ENCODE measurements around the gene MT1E.

Gene MT1E

DNA sequence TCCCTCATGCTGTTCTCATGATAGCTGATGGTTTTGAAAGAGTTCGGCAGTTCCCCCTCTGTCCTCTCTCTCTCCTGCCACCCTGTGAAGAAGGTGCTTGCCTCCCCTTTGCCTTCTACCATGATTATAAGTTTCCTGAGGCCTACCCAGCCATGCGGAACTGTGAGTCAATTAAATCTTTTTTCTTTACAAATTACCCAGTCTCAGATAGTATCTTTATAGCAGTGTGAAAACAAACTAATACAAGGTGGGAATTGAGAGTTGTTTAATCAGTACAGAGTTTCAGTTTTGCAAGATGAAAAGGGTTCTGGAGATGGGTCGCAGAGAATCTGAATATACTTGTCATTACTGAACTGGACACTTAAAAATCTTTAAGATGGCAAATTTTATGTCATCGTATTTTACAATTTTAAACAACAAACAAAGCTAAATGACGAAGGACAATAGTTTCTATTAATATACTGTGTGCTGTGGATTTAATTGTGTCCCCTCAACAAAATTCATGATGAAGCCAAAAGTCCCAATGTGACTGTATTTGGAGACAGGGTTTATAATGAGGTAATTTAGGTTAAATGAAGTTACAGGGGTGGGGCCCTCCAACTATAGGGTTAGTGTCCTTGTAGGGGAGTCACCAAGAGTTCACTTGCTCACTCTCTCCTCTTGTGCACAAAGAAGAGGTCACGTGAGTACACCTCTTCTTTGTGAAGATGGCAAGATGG lies 31.8 kb upstream of the MT1E start:
- ATAC-seq (replicated peaks; ENCODE audit: extremely low read depth, poor library complexity, severe bottlenecking) (no peak), DNase-seq (ENCODE audit: low spot score in 2 of 2) (no peak)
- Mint-ChIP-seq H3K27me3 (peaks cover 27% of the 10 kb centered on the region), H3K27ac (ENCODE audit: low read depth) (no peak overlapping the region), H3K4me3 (no peak overlapping the region), H3K4me1 (peaks cover 14% of the 10 kb centered on the region), H3K9me3 (no peaks in the 10 kb centered on the region), H3K36me3 (ENCODE audit: insufficient read depth) (peaks cover under 1% of the 10 kb centered on the region)

DNA sequence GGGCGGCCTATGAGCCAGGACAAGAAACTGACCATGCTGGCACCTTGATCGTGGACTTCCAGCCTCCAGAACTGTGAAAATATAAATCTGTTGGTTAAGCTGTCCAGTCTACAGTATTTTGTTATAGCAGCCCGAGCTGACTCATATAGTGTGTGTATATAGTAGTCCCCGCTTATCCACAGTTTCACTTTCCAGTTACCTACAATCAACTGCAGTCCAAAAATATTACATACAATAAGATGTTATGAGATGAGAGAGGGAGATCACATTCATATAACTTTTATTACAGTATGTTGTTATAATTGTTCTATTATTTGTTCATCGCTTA lies 31.3 kb upstream of the MT1E start:
- Mint-ChIP-seq H3K9me3 (no peaks in the 10 kb centered on the region), H3K36me3 (ENCODE audit: insufficient read depth) (no peaks in the 10 kb centered on the region), H3K4me3 (no peak overlapping the region), H3K4me1 (peaks cover 10% of the 10 kb centered on the region), H3K27me3 (peaks cover 22% of the 10 kb centered on the region), H3K27ac (ENCODE audit: low read depth) (no peak overlapping the region)
- DNase-seq (ENCODE audit: low spot score in 2 of 2) = no peak
- ATAC-seq (replicated peaks; ENCODE audit: extremely low read depth, poor library complexity, severe bottlenecking) = no peak

GRCh38 chr16:56600398-56600999 lies 25.1 kb upstream of the MT1E start:
- DNase-seq (ENCODE audit: low spot score in 2 of 2) (no peak), ATAC-seq (replicated peaks; ENCODE audit: extremely low read depth, poor library complexity, severe bottlenecking) (peak; percentile 77)
- Mint-ChIP-seq H3K4me3 (no peak overlapping the region), H3K27me3 (peaks cover 13% of the 10 kb centered on the region), H3K36me3 (ENCODE audit: insufficient read depth) (no peaks in the 10 kb centered on the region), H3K4me1 (peaks cover 7% of the 10 kb centered on the region), H3K9me3 (no peaks in the 10 kb centered on the region), H3K27ac (ENCODE audit: low read depth) (no peak overlapping the region)

- no peaks in the 10 kb centered on the region for H3K9me3 Mint-ChIP-seq
- H3K36me3 Mint-ChIP-seq (ENCODE audit: insufficient read depth) = no peaks in the 10 kb centered on the region
- H3K27ac Mint-ChIP-seq (ENCODE audit: low read depth) = no peak overlapping the region
- no peak overlapping the region for H3K4me3 Mint-ChIP-seq
- peaks cover 11% of the 10 kb centered on the region for H3K4me1 Mint-ChIP-seq
- peaks cover 13% of the 10 kb centered on the region for H3K27me3 Mint-ChIP-seq
- ATAC-seq (replicated peaks; ENCODE audit: extremely low read depth, poor library complexity, severe bottlenecking) (no peak), DNase-seq (ENCODE audit: low spot score in 2 of 2) (no peak)
Observed at GRCh38 chr16:56601325-56601724, 24.3 kb upstream of the MT1E start.

GRCh38 chr16:56603589-56603988 lies 22.0 kb upstream of the MT1E start:
- H3K27me3 Mint-ChIP-seq = peaks cover 13% of the 10 kb centered on the region

DNA sequence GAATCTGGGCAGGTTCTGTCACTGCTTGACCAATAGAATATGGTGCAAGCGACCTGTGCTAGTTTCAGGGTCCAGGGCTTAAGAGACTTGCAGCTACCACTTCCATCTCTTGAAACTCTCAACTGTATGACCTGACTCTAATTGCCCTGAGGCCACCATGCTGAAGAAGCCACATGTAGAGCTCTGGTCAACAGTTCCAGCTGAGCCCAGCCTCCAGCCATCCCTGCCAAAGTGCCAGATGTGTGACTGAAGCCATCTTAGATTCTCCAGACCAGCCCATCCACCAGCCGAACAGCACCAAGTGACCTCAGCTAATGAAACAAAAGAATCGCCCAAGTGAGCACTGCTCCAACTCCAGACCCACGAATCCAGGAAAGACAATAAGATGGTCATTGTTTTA lies 20.6 kb upstream of the MT1E start:
- H3K4me3 Mint-ChIP-seq = no peak overlapping the region
- no peak overlapping the region for H3K27ac Mint-ChIP-seq (ENCODE audit: low read depth)
- ATAC-seq (replicated peaks; ENCODE audit: extremely low read depth, poor library complexity, severe bottlenecking) = no peak

More at GRCh38 chr16:56603589-56603988, 22.0 kb upstream of the MT1E start:
- ATAC-seq (replicated peaks; ENCODE audit: extremely low read depth, poor library complexity, severe bottlenecking) = no peak
- Mint-ChIP-seq H3K4me3 (no peak overlapping the region), H3K36me3 (ENCODE audit: insufficient read depth) (peaks cover 2% of the 10 kb centered on the region), H3K9me3 (no peaks in the 10 kb centered on the region), H3K4me1 (peaks cover 30% of the 10 kb centered on the region), H3K27ac (ENCODE audit: low read depth) (no peak overlapping the region)
- no peak for DNase-seq (ENCODE audit: low spot score in 2 of 2)

GRCh38 chr16:56605475-56605874 lies 20.1 kb upstream of the MT1E start:
- ATAC-seq (replicated peaks; ENCODE audit: extremely low read depth, poor library complexity, severe bottlenecking) (no peak), DNase-seq (ENCODE audit: low spot score in 2 of 2) (no peak)
- no peak overlapping the region for H3K4me3 Mint-ChIP-seq
- H3K9me3 Mint-ChIP-seq = no peaks in the 10 kb centered on the region
- peaks cover 43% of the 10 kb centered on the region for H3K4me1 Mint-ChIP-seq
- no peak overlapping the region for H3K27ac Mint-ChIP-seq (ENCODE audit: low read depth)
- H3K36me3 Mint-ChIP-seq (ENCODE audit: insufficient read depth) = peaks cover 5% of the 10 kb centered on the region
- H3K27me3 Mint-ChIP-seq = peaks cover 6% of the 10 kb centered on the region

More for the DNA sequence above, 20.6 kb upstream of the MT1E start:
- peaks cover 5% of the 10 kb centered on the region for H3K36me3 Mint-ChIP-seq (ENCODE audit: insufficient read depth)
- no peaks in the 10 kb centered on the region for H3K9me3 Mint-ChIP-seq
- peaks cover 42% of the 10 kb centered on the region for H3K4me1 Mint-ChIP-seq
- H3K27me3 Mint-ChIP-seq = peaks cover 12% of the 10 kb centered on the region
- no peak for DNase-seq (ENCODE audit: low spot score in 2 of 2)

- Mint-ChIP-seq H3K4me3 (no peak overlapping the region), H3K36me3 (ENCODE audit: insufficient read depth) (peaks cover 5% of the 10 kb centered on the region), H3K9me3 (no peaks in the 10 kb centered on the region), H3K4me1 (peaks cover 46% of the 10 kb centered on the region), H3K27ac (ENCODE audit: low read depth) (peak overlapping the region; percentile 93), H3K27me3 (peaks cover under 1% of the 10 kb centered on the region)
- DNase-seq (ENCODE audit: low spot score in 2 of 2) (no peak), ATAC-seq (replicated peaks; ENCODE audit: extremely low read depth, poor library complexity, severe bottlenecking) (no peak)
Observed at GRCh38 chr16:56606071-56606475, 19.5 kb upstream of the MT1E start.

DNA sequence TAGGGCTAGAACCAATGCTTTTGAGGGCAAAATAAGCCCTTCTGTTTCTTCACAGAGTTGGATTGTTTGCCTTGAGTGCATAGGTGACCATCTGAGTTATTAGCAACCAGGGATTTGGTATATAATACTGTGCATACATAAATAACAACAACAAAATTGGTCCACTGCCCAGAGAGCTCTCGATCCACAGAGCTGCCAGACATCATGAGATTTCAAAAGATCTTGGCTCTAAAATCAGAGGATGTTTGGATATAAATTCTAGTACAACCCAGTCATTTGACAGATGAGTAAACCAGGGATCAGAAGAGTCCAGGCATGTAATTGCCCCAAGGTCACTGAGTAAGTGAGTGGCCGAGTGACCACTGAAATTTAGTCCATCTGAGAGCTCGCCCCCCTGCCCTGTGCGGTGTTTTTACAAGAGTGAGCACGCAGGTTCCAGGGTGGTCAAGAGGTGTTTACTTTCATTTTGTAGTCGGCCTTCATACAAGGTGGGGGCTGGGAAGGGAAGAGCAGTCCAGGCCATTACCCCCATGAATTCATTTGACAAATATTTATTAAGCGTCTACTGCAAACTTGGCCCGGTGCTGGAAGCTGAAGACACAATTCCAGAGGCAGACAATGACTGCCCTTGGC lies 19.0 kb upstream of the MT1E start:
- Mint-ChIP-seq H3K4me1 (peaks cover 51% of the 10 kb centered on the region), H3K4me3 (peak overlapping the region; percentile 98), H3K9me3 (no peaks in the 10 kb centered on the region), H3K27ac (ENCODE audit: low read depth) (peak overlapping the region; percentile 93), H3K36me3 (ENCODE audit: insufficient read depth) (peaks cover 5% of the 10 kb centered on the region), H3K27me3 (no peaks in the 10 kb centered on the region)
- no peak for DNase-seq (ENCODE audit: low spot score in 2 of 2)
- no peak for ATAC-seq (replicated peaks; ENCODE audit: extremely low read depth, poor library complexity, severe bottlenecking)

GRCh38 chr16:56607109-56607618 lies 18.4 kb upstream of the MT1E start:
- peak overlapping the region; percentile 93 for H3K27ac Mint-ChIP-seq (ENCODE audit: low read depth)
- DNase-seq (ENCODE audit: low spot score in 2 of 2) = no peak
- peak overlapping the region; percentile 98 for H3K4me3 Mint-ChIP-seq
- ATAC-seq (replicated peaks; ENCODE audit: extremely low read depth, poor library complexity, severe bottlenecking) = no peak
- peaks cover 5% of the 10 kb centered on the region for H3K36me3 Mint-ChIP-seq (ENCODE audit: insufficient read depth)
- peaks cover 51% of the 10 kb centered on the region for H3K4me1 Mint-ChIP-seq
- no peaks in the 10 kb centered on the region for H3K27me3 Mint-ChIP-seq
- no peaks in the 10 kb centered on the region for H3K9me3 Mint-ChIP-seq

DNA sequence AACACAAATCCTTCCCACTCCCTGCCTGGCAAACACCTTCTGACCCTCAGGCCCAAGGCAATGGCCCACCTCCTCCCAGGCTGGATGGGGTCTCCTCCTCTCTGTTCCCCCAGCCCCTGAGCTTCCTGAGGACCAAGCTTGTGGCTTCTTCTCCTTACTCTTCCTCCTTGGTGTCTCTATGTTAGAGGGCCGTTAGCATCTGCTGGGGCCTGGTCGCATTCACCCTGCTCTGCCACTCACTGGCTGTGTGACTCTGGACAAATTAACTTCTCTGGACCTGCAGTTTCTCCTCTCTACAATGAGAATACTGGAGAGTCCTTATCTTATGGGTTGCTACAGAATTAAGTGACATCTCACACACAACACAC lies 17.9 kb upstream of the MT1E start:
- Mint-ChIP-seq H3K9me3 (no peaks in the 10 kb centered on the region), H3K4me3 (peak overlapping the region; percentile 98), H3K27me3 (no peaks in the 10 kb centered on the region), H3K27ac (ENCODE audit: low read depth) (peak overlapping the region; percentile 93), H3K36me3 (ENCODE audit: insufficient read depth) (peaks cover 5% of the 10 kb centered on the region), H3K4me1 (peaks cover 51% of the 10 kb centered on the region)
- no peak for DNase-seq (ENCODE audit: low spot score in 2 of 2)
- ATAC-seq (replicated peaks; ENCODE audit: extremely low read depth, poor library complexity, severe bottlenecking) = no peak

DNA sequence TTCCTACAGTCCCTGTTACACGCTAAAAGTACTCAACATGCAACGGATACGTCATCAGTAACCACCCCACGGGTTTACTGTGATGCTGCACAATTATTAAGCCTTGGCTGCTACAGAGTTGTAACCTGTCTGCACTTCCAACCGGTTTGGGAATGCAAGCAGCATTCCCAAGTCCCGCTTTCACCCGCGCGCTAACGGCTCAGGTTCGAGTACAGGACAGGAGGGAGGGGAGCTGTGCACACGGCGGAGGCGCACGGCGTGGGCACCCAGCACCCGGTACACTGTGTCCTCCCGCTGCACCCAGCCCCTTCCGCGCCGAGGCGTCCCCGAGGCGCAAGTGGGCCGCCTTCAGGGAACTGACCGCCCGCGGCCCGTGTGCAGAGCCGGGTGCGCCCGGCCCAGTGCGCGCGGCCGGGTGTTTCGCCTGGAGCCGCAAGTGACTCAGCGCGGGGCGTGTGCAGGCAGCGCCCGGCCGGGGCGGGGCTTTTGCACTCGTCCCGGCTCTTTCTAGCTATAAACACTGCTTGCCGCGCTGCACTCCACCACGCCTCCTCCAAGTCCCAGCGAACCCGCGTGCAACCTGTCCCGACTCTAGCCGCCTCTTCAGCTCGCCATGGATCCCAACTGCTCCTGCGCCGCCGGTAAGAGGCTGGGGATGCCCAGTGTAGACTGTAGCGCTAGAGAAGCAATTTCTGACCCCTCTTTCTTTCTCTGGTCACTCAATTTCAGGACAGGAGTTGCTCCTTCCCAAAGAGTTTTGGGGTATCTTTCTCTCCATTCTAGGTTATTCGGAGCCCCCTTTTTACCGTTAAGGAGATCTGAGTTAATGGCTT lies 17.3 kb upstream of the MT1E start, which contains the start of gene MT2A:
Gene MT2A, plus strand, starts transcription at position 542 of the 833 bp plus-strand sequence. Its CDS starts 72 bp downstream, at position 614.
- no peaks in the 10 kb centered on the region for H3K9me3 Mint-ChIP-seq
- peaks cover 5% of the 10 kb centered on the region for H3K36me3 Mint-ChIP-seq (ENCODE audit: insufficient read depth)
- peaks cover 51% of the 10 kb centered on the region for H3K4me1 Mint-ChIP-seq
- H3K27ac Mint-ChIP-seq (ENCODE audit: low read depth) = peak within 1 kb of the TSS; percentile 93
- DNase-seq (ENCODE audit: low spot score in 2 of 2) (peak; percentile 67 to 77), ATAC-seq (replicated peaks; ENCODE audit: extremely low read depth, poor library complexity, severe bottlenecking) (peak; percentile 82)
- peak within 1 kb of the TSS; percentile 98 for H3K4me3 Mint-ChIP-seq
- no peaks in the 10 kb centered on the region for H3K27me3 Mint-ChIP-seq

Data from central memory CD8-positive, alpha-beta T cell (primary cell).